LoVo (cell line): ENCODE data around the gene VPS33A.

ENCODE experiments used
- DNase-seq: peaks from one replicate; pipeline ENCODE4 v3.0.0-alpha.2; 2016; ENCODE audit warnings: low spot score

Gene VPS33A

GRCh38 chr12:122250536-122250935, 15.8 kb downstream of the VPS33A start:
- no peak for DNase-seq

- DNase-seq, result no peak
Measured at GRCh38 chr12:122250047-122250446, 16.2 kb downstream of the VPS33A start.

GRCh38 chr12:122245553-122245952, 20.7 kb downstream of the VPS33A start:
- DNase-seq, result no peak

DNA sequence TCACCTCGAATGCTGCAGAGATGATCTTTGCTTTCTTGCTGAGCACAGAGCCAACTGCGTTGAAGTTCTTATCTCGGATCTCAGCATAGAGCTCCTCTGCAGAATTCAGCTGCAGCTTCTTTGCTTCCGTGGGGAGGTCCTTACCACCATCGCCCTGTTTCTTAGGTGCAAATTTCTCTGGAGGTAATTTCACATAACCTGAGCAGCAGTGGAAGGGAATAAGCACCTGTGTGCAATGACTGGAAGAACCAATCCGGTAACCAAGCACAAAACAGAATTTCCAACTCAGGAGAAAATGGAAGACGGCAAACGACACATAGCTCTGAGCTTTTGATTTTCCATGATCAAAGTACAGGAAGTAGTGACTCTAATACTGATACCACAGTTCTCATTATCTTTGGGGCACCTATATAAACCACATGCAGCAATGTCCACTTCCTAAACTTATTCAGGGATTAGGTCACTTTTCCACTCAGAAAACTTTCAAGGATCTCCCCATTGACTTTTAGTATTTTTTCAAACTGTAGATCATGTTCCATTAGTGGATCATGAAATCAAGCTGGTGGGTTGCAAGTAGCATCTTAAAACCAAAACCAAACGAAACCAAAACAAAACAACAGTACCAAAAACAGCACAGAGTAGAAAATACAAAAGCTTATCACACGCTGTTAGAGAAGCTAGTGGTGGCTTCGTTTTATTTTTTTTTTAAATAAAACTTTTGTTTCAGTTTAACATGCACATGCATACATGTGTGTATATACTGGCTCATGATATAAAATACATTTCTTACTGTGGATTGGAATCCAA, 21.5 kb downstream of the VPS33A start:
- DNase-seq, result no peak

- DNase-seq, result no peak
Measured at GRCh38 chr12:122243965-122244364, 22.3 kb downstream of the VPS33A start.

GRCh38 chr12:122238861-122239260, 27.4 kb downstream of the VPS33A start:
- DNase-seq, result no peak

- no peak for DNase-seq
Measured at GRCh38 chr12:122235741-122236140, 30.6 kb downstream of the VPS33A start.

- no peak for DNase-seq
Measured at GRCh38 chr12:122232691-122233090, 33.6 kb downstream of the VPS33A start.

DNA sequence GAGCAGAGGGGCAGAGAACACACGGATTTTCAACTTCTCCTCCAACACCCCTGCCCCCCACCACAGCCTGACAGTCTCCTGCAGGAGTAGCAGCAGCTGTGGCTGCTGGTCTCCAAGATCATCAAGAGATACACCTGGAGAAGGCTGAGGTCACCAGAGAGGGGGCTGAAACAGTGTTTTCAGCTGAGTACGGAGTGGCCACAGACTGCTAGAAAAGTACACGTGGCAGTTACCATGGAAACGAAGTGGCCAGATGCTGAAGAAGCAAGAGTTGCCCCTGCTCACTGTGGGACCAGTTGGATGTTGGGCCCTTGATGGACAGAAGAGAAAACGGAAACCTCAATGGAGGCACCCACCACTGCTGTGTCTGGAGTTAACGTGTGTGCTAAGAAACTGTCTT, 35.5 kb downstream of the VPS33A start:
- DNase-seq, result no peak

- no peak for DNase-seq
Measured at GRCh38 chr12:122228092-122228491, 38.2 kb downstream of the VPS33A start.

GRCh38 chr12:122227341-122227740, 39.0 kb downstream of the VPS33A start:
- DNase-seq, result no peak

GRCh38 chr12:122226366-122227125, 39.7 kb downstream of the VPS33A start:
- DNase-seq, result no peak

GRCh38 chr12:122225683-122226365, 40.5 kb downstream of the VPS33A start, which contains the start of gene DIABLO:
TSS of gene DIABLO (minus strand) at chr12:122226052. CDS start at chr12:122226014, 38 bp downstream.
- peak; percentile 100 for DNase-seq

GRCh38 chr12:122216445-122216844, 49.8 kb downstream of the VPS33A start:
- DNase-seq, result no peak

- no peak for DNase-seq
Measured at GRCh38 chr12:122215771-122216170, 50.5 kb downstream of the VPS33A start.

DNA sequence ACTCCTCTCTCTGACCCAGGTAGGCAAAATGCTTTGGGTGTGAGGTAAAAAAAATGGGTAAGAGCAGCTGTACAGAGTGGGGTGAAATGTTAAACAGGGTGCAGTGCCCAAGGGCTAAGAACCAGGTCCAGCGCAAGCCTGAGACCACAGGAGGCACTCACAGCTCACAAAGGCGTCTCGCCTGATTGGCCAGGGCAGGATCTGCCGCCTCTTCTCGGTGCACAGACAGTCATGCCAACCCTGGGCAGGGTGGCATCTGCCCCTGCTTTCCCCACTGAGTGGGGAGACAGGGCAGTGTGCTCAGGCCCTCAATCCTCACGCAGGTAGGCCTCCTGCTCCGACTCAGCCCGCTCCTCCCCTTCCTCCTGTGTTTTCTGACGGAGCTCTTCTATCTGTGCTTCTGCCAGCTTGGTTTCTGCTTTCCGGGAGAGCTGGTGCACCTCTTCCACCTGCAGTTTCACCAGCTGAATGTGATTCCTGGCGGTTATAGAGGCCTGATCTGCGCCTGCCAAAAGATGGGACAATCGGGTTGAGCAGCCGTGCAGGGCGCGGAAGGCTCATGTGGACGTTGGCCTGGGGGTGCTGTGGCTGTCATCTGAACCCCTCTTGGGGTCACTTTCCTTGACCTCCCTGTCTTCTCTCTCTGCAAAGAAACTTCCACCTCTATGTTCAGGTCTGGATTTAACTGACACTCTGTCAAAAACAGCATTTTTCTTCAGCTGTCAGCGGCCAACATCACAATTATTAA, 58.0 kb downstream of the VPS33A start:
- no peak for DNase-seq

- no peak for DNase-seq
Measured at GRCh38 chr12:122207391-122207790, 58.9 kb downstream of the VPS33A start.

GRCh38 chr12:122206976-122207375, 59.3 kb downstream of the VPS33A start:
- DNase-seq, result no peak

- no peak for DNase-seq
Measured at GRCh38 chr12:122206111-122206881, 60.0 kb downstream of the VPS33A start.

DNA sequence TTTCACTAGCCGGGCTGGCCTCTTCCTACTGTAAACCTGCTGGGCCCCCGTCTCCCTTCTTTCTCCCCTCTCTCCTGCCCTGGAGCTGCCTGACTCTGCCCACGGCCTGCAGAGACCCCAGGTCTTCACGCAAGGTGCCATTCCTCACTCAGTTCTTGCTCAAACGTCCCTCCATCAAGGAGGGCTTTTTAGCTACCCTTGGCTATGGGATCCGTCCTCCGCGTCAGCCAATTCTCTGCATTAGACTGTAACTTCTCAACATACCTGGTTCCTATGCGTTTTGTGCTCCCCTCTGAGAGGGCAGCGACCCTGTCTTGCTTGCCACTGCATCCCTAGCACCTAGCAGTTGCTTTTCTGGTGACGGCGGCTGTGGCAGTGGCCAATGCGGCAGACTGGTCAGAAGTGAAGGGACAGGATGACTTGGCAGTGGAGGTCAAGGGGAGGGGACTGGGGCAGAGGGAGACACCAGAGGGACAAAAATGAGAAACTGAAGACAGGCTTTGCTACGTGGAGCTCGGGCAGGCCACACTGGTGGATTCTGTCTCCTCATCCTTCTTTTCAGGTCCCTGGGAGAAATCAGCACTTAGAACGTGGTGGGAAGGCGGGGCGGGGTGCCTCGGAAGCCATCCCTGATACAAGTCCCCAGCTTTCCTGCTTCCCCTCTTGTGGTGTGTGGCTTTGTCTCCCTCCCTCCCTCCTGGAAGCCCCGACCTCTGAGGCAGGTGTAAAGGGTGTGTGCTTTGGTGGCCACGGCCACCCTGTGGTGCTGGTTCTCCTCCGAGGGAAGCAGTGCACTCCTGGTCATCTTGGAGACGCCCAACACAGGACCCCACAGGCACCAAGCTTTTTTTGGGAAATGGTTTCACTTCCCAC, 61.0 kb downstream of the VPS33A start:
- no peak for DNase-seq
